PFSK-1 (cell line): ENCODE data around the gene DNAH7.

Experiments used
- FOXP2 ChIP-seq: optimal IDR thresholded peaks from 2 replicates; pipeline ENCODE3; 2011; ENCODE audit warnings: borderline replicate concordance, control low read depth, inconsistent platforms; ENCODE audit not compliant: insufficient read depth; ENCODE audit errors: extremely low read length, extremely low read depth
- POLR2AphosphoS5 ChIP-seq: IDR thresholded peaks from 2 replicates; pipeline ENCODE4 v1.6.1; 2012; ENCODE audit warnings: low read depth, mild to moderate bottlenecking, control low read depth, low read length, moderate library complexity
- REST ChIP-seq, 2 experiments: IDR thresholded peaks; 2 replicates each; pipeline versions ENCODE4 v1.6.1 to v1.8.0; 2011 to 2012; ENCODE audit warnings: low read depth in 2 of 2, low read length in 2 of 2, control low read depth in 1 of 2, inconsistent platforms in 1 of 2, mild to moderate bottlenecking in 1 of 2, moderate library complexity in 1 of 2; ENCODE audit not compliant: insufficient read depth in 1 of 2
- SIN3A ChIP-seq: IDR thresholded peaks from 2 replicates; pipeline ENCODE4 v1.6.1; 2012; ENCODE audit warnings: mild to moderate bottlenecking, low read length, moderate library complexity, borderline replicate concordance; ENCODE audit not compliant: insufficient read depth
- TAF1 ChIP-seq: IDR thresholded peaks from 2 replicates; pipeline ENCODE4 v1.6.1; 2012; ENCODE audit warnings: low read length, control low read depth, borderline replicate concordance; ENCODE audit not compliant: insufficient read depth

DNAH7 gene

DNA sequence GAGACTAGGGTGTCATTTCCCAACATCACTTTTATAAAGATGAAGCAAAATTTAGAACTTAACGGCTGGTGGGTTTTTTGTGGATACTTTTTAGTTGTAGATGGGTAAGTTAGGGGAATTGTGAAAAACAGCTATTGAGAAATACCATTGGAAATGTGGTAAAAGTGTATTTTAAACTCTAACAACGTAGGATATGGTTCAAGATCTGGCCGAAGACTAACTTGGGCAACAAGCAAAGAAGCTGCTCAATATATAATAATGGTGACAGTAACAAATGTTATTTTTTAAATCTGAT lies 1.6 kb downstream of the DNAH7 start:
- TF ChIP-seq SIN3A (no peak), TAF1 (no peak), REST (IDR thresholded peaks at IDR 0.05; ENCODE audit: insufficient read depth in 1 of 2, low read depth in 2 of 2, low read length in 2 of 2) (no peak)

- TF ChIP-seq REST (IDR thresholded peaks at IDR 0.05; ENCODE audit: insufficient read depth in 1 of 2, low read depth in 2 of 2, low read length in 2 of 2) (no peak), SIN3A (no peak), TAF1 (no peak), POLR2AphosphoS5 (no peak), FOXP2 (no peak)
Observed at GRCh38 chr2:196066291-196067087, 2.1 kb downstream of the DNAH7 start.

DNA sequence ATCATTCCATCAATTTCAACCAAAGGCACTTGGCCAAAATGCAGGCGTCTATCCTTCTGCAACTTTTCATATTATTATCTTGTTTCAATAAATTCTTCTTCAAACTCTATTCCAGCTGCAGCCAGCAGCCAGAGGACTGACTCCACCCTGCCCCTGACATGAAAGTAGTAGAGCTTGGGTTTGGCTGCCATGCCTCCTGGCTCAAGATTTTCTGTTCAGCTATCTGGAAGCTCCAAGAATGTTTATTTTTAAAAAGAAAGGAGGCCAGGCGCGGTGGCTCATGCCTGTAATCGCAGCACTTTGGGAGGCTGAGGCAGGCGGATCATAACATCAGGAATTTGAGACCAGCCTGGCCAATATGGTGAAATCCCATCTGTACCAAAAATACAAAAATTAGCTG lies 4.9 kb downstream of the DNAH7 start:
- TF ChIP-seq FOXP2 (no peak), TAF1 (no peak), POLR2AphosphoS5 (no peak), REST (IDR thresholded peaks at IDR 0.05; ENCODE audit: insufficient read depth in 1 of 2, low read depth in 2 of 2, low read length in 2 of 2) (no peak), SIN3A (no peak)

GRCh38 chr2:196059491-196059960 lies 9.1 kb downstream of the DNAH7 start:
- TF ChIP-seq REST (IDR thresholded peaks at IDR 0.05; ENCODE audit: insufficient read depth in 1 of 2, low read depth in 2 of 2, low read length in 2 of 2) (no peak), TAF1 (no peak), FOXP2 (no peak), POLR2AphosphoS5 (no peak), SIN3A (no peak)

GRCh38 chr2:196054631-196055030 lies 14.0 kb downstream of the DNAH7 start:
- TF ChIP-seq FOXP2 (no peak), TAF1 (no peak), POLR2AphosphoS5 (no peak), REST (IDR thresholded peaks at IDR 0.05; ENCODE audit: insufficient read depth in 1 of 2, low read depth in 2 of 2, low read length in 2 of 2) (no peak), SIN3A (no peak)
